Neural cell (in vitro differentiated cells): ENCODE measurements around the gene SEZ6.

Experiments
- CTCF ChIP-seq: fragments of 450-650 bp; IDR thresholded peaks from 2 replicates; pipeline ENCODE4 v1.5.1; 2014; ENCODE audit warnings: antibody characterized with exemption, mild to moderate bottlenecking, moderate library complexity; ENCODE audit not compliant: poor library complexity, severe bottlenecking
- EZH2 ChIP-seq: fragments of 200-600, 300-800 bp; shearing (Covaris generic), sonication (generic); IDR thresholded peaks from 2 replicates; pipeline ENCODE4 v1.6.1; 2014; ENCODE audit warnings: antibody characterized with exemption, low read length, borderline replicate concordance, mild to moderate bottlenecking; ENCODE audit not compliant: insufficient read depth, poor library complexity, severe bottlenecking
- POLR2AphosphoS5 ChIP-seq: IDR thresholded peaks from 2 replicates; pipeline ENCODE4 v1.6.1; 2012
- SMC3 ChIP-seq: fragments of 450-650 bp; conservative IDR thresholded peaks from 2 replicates; pipeline ENCODE4 v1.6.1; 2014; ENCODE audit warnings: antibody characterized with exemption, mild to moderate bottlenecking, moderate library complexity; ENCODE audit not compliant: poor library complexity

GRCh38 chr17:28978356-28978964 is 27.4 kb downstream of the SEZ6 start:
- TF ChIP-seq POLR2AphosphoS5 (no peak), CTCF (no peak), SMC3 (no peak), EZH2 (no peak)
